Right kidney (tissue), 1 donor: ENCODE results near the gene ZBTB20.

Source experiments
- DNase-seq: peaks from one replicate; pipeline ENCODE4 v3.0.0-alpha.2; 2016

ZBTB20 gene

GRCh38 chr3:114328345-114328744 is 818.7 kb downstream of the ZBTB20 start:
- no peak for DNase-seq

GRCh38 chr3:114327665-114328064 is 819.4 kb downstream of the ZBTB20 start:
- no peak for DNase-seq

- no peak for DNase-seq
Measured at GRCh38 chr3:114323546-114324254, 823.4 kb downstream of the ZBTB20 start.

GRCh38 chr3:114320246-114320645 is 826.8 kb downstream of the ZBTB20 start:
- no peak for DNase-seq

- no peak for DNase-seq
Measured at GRCh38 chr3:114319453-114319852, 827.6 kb downstream of the ZBTB20 start.

- no peak for DNase-seq
Measured at GRCh38 chr3:114318295-114318694, 828.8 kb downstream of the ZBTB20 start.

GRCh38 chr3:114314282-114314681 is 832.8 kb downstream of the ZBTB20 start:
- no peak for DNase-seq

- DNase-seq: no peak
Measured at GRCh38 chr3:114313426-114313825, 833.7 kb downstream of the ZBTB20 start.

- no peak for DNase-seq
Measured at GRCh38 chr3:114310695-114311094, 836.4 kb downstream of the ZBTB20 start.

GRCh38 chr3:114308830-114309229 is 838.3 kb downstream of the ZBTB20 start:
- no peak for DNase-seq

GRCh38 chr3:114308377-114308776 is 838.7 kb downstream of the ZBTB20 start:
- no peak for DNase-seq

GRCh38 chr3:114307832-114308231 is 839.3 kb downstream of the ZBTB20 start:
- no peak for DNase-seq

- no peak for DNase-seq
Measured at GRCh38 chr3:114307222-114307830, 839.8 kb downstream of the ZBTB20 start.

- DNase-seq: no peak
Measured at GRCh38 chr3:114299941-114300624, 847.0 kb downstream of the ZBTB20 start.

- DNase-seq: no peak
Measured at GRCh38 chr3:114299421-114299820, 847.7 kb downstream of the ZBTB20 start.

GRCh38 chr3:114295946-114296345 is 851.1 kb downstream of the ZBTB20 start:
- no peak for DNase-seq

GRCh38 chr3:114294940-114295480 is 852.1 kb downstream of the ZBTB20 start:
- DNase-seq: no peak

GRCh38 chr3:114293838-114294535 is 853.1 kb downstream of the ZBTB20 start, which contains the start of gene TIGIT:
TSS of gene TIGIT (plus strand) at chr3:114294028. CDS start at chr3:114294062, 34 bp downstream.
- no peak for DNase-seq

GRCh38 chr3:114290911-114291901 is 855.9 kb downstream of the ZBTB20 start:
- peak; percentile 30 for DNase-seq

- DNase-seq: no peak
Measured at GRCh38 chr3:114286266-114286665, 860.8 kb downstream of the ZBTB20 start.

- DNase-seq: no peak
Measured at GRCh38 chr3:114285648-114286230, 861.3 kb downstream of the ZBTB20 start.
